ENCODE measurements around the gene DTNA. TPM values are rescaled to one million over a fixed set of nuclear protein-coding genes. Genes with fewer than 3 reads are reported as not detected.
"Not testable (repeated sequence)": the region's sequence is repeated elsewhere in the genome, so short reads cannot be mapped to it uniquely, and the experiment has no call there.

The DTNA gene
- polyA plus RNA-seq, 3 donors, result 10.7 to 21.1 (median 15.2) TPM

DNA sequence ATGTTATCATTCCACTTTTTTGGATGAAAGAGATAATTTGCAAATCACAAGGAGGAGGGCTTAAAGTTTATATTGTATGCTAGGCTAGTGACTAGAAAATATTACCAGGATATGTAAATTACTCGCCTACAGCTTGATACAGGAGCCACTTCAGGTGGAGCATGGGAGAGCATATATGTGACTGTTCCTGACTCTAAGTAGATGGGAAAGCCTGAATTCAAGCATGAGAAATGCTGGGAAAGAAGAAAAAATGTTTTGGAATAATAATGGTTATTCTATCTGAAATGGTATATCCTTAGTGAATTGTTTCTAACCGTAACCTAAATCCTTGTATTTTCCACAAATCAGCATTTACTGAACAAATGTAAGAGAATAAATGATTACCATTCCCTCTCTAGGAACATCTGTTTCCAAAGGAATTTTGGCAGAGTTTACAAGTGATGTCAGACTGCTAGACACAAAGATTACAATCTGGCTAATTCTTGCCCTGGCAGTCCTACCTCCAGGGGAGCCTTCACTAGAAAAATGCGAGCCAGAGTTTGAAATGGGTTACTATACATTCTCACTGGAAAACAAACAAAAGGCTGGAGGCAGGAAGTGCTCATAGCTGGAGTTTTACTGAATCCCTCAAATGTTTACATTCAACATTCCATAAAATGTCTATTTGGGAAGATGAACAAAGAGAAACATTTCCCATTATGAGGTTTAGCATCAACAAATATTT lies 201.7 kb downstream of the DTNA start:
- WGBS, 3 donors, result 60 to 70% (median 69%) methylated on average over 3 of the region's 3 CpGs
- H3K27ac ChIP-seq (ENCODE audit: low read depth, low read length), result no peak overlapping the region

DNA sequence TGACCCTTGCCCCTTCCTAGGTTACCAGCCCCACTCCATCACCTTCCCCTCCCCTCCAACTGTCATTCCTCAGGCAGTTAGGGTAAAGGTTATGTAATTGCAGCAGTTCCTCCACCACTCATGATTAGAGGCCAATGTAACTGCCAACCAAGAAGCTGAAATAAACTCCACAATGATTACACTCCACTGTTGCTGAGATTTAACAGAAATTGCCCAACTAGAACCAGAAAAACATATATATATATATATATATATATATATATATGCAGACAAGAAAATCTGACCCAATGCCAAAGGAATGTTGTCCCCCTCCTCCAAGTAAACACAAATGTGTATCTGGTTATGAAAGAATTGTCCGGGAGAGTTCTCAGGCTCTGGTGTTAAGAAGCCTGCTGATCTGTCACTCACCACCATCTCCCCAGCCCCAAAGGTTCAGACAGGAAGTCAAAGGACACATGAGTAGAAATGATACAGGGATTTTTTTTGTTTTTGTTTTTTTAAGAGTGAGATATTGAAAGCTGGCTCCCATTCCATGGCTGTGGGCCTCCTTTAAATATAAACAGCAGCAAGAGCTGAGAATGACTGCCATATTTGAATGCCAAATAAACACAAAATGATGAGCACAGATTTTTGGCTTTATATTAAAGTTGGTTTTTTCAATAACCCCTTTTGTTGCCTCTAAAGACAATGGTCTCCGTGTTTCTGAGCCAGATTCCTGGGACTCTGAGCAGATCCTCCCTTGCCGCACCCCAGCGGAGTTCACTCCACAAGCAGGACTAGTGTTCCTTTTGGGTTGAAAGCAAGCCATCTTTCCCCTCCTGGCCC lies 204.0 kb downstream of the DTNA start:
- no peak overlapping the region for H3K27ac ChIP-seq (ENCODE audit: low read depth, low read length)
- WGBS, 3 donors, result 69 to 85% (median 78%) methylated on average over 4 of the region's 4 CpGs

GRCh38 chr18:34915046-34915445 lies 204.9 kb downstream of the DTNA start:
- 69 to 73% (median 73%) methylated on average over 3 of the region's 3 CpGs for WGBS, 3 donors
- no peak overlapping the region for H3K27ac ChIP-seq (ENCODE audit: low read depth, low read length)

GRCh38 chr18:34916539-34916938 lies 206.4 kb downstream of the DTNA start:
- WGBS, 3 donors, result 95 to 96% (median 96%) methylated on average over 7 of the region's 7 CpGs

GRCh38 chr18:34918856-34919255 lies 208.8 kb downstream of the DTNA start:
- no peak overlapping the region for H3K27ac ChIP-seq (ENCODE audit: low read depth, low read length)
- 70 to 79% (median 71%) methylated on average over 5 of the region's 5 CpGs for WGBS, 3 donors

More at GRCh38 chr18:34916539-34916938, 206.4 kb downstream of the DTNA start:
- not testable (repeated sequence) for H3K27ac ChIP-seq (ENCODE audit: low read depth, low read length)

GRCh38 chr18:34921226-34921625 lies 211.1 kb downstream of the DTNA start:
- H3K27ac ChIP-seq (ENCODE audit: low read depth, low read length), result no peak overlapping the region
- 71 to 88% (median 74%) methylated on average over 1 of the region's 1 CpG for WGBS, 3 donors

DNA sequence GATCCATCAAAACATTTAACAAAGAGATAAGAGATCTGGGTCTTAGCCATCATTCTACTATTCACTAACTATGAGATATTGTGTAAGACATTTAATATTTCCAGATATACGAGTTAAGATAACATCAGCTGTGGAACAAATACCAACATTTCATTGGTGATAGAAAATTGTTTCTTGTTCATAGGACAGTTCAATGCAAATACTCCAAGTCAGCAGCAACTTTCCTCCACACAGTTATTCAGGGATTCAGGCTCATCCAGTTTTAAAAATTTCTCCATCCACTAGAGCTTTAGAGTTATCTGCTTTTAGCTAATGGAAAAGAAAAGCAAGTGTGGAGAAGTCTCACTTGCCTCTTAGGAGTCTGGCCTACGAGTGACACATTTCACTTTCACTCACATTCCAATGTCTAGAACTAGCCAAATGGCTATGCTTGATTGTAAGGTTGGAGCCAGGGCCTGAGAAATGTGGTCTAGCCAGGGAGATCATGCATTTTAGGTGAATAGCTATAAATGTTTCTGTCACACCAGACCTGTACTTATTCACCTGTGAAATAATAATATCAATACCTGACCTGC lies 211.8 kb downstream of the DTNA start:
- H3K27ac ChIP-seq (ENCODE audit: low read depth, low read length), result no peak overlapping the region
- 64 to 74% (median 69%) methylated on average over 2 of the region's 2 CpGs for WGBS, 3 donors

DNA sequence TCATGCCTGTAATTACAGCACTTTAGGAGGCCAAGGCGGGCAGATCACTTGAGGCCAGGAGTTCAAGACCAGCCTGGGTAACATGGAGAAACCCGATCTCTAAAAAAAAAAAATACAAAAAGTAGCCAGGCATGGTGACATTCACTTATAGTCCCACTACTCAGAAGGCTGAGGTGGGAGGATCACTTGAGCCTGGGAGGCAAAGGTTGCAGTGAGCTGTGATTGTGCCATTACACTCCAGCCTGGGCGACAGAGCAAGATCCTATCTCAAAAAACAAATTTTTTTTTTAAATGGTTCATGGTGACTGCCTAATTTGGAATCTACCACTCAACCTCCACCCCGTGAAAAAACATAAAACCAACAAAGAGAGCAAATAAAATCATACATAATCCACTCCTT lies 212.5 kb downstream of the DTNA start:
- H3K27ac ChIP-seq (ENCODE audit: low read depth, low read length), result not testable (repeated sequence)
- WGBS, 3 donors, result 86 to 93% (median 90%) methylated on average over 4 of the region's 4 CpGs

DNA sequence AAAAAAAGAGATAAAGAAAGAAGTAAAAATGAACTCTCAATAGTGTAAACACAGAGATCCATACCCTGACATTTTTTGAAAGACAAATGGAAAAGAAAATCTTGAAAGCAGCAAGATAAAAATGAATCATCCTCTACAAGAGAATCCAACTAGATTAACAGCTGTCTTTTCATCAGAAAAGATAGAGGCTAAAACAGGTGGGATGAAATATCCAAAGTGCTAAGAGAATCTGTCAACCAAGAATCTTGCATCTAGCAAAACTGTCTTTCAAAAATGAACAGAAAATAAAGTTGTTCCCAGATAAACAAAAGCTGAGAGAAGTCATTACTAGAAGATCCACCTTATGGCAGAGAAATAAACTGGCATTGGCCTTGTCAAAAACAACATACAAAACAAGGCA lies 213.8 kb downstream of the DTNA start:
- H3K27ac ChIP-seq (ENCODE audit: low read depth, low read length), result no peak overlapping the region

DNA sequence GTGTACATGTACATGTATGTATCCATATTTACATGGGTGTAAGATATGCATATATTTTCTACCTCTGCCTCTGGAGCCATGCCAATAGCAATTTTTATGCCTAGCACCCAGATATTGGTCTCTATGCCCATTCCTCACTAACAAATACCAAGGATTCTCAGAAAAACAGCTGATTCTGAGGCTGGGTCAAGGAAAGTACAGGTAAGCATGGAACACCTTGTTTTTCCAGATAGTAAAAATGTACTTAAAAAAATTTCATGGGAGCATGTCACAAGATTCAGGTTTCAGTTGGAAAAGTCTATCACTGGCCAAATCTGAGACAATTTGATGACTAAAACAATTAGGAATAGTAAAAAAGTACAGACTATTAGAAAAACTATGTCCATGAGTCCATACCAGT lies 216.6 kb downstream of the DTNA start:
- no peak overlapping the region for H3K27ac ChIP-seq (ENCODE audit: low read depth, low read length)

DNA sequence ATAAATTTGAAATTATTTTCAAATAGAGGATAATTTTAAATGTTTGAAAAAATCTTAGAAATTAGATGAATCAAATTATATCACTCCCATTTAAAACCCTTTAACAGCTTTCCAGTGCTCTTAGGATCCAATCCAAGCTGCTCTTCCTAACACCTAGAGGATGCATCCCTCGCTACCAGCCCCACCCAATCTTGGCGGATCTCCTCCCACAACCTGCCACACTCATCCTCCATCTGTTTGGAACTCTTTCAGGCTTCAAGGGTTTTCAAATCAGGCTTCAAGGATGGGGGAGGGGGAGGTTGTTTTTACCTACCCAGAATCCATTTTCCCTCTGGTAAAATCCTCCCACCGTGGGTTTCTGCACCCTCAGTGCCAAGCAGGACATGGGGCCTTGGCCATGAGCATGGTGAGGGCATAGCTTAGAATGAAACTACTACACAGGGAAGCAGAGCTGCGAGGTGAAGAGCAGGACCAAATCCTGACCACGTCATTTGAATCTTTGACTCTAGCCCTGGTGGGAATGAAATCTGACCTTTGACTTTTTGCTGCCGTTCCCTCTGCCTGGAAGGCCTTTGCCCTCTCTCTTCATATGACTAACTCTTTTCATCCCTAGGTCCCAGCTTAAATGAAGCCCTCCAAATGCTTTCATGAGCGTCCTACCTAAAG lies 218.1 kb downstream of the DTNA start:
- WGBS, 3 donors, result 76 to 84% (median 78%) methylated on average over 7 of the region's 7 CpGs
- H3K27ac ChIP-seq (ENCODE audit: low read depth, low read length), result no peak overlapping the region

DNA sequence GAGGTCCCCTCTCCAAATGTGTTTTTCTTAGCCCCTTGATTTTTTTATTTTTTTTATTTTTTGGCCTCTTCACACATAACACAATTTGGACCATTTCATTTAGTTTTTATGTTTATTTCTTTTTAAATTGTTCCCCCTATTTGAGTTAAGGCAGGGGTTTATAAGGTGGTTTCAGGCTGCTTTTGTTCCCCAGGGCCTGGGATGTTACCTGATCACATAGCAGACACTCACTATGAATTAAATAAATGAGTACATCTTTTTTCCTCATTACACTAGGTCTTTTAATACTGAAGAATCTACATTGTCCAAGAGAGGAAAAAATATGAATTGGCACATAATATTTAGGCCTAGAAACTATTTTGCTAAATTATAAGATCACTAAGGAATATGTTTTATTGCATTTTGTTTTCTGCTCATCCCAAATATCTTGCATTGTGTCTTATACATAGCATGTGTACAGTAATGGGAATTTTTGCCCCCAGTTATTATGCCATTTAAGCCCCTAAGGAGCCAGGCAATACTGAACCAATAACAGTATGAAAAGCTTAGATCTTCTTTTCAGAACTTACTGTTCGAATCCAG lies 218.7 kb downstream of the DTNA start:
- no peak overlapping the region for H3K27ac ChIP-seq (ENCODE audit: low read depth, low read length)
- 45 to 84% (median 78%) methylated on average over 1 of the region's 1 CpG for WGBS, 3 donors

DNA sequence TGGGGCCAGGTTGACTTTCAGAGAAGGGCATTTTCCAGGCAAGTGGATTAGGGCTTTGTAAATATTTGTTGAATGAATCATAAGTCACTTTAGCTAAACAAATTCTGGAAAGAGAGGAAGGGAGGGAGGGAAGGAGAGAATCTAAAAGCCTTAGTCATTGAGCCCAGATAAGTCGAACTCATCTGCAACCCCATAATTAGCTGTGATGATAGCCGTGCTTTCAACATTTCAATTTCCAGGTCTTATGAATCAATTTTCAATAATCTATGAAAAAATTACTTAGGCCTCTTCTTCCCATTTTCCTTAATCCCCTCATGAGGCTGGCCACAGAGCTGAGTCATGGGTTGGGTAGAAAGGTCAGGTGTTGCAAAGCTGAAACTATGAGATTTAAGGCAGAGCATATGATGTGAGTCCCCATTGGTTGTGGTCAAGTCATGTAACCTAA lies 219.3 kb downstream of the DTNA start:
- WGBS, 3 donors, result 71 to 87% (median 75%) methylated on average over 2 of the region's 2 CpGs
- no peak overlapping the region for H3K27ac ChIP-seq (ENCODE audit: low read depth, low read length)

DNA sequence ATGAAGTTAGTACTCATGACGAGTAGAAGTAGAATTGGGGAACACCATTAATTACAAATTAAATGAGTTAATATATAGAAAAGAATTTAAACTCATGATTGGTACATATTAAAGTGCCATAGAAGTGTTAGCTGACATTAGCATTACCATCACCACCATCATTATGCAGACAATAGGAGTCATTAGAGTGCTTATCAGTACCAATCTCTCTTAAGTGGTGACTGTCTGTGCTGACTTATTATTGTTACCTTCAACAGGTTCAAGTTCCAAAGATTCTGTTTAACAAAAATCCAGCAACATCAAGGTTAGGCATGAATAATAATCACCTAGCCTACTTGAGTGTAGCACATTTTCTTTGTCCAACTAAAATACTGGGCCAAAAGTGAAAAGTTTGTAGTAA lies 222.3 kb downstream of the DTNA start:
- 90 to 98% (median 95%) methylated on average over 1 of the region's 1 CpG for WGBS, 3 donors
- H3K27ac ChIP-seq (ENCODE audit: low read depth, low read length), result no peak overlapping the region

- no peak overlapping the region for H3K27ac ChIP-seq (ENCODE audit: low read depth, low read length)
- WGBS, 3 donors, result 85 to 89% (median 88%) methylated on average over 4 of the region's 4 CpGs
Observed at GRCh38 chr18:34932792-34933466, 222.8 kb downstream of the DTNA start.

GRCh38 chr18:34933909-34934661 lies 224.0 kb downstream of the DTNA start:
- no peak overlapping the region for H3K27ac ChIP-seq (ENCODE audit: low read depth, low read length)
- WGBS, 3 donors, result 72 to 97% (median 82%) methylated on average over 1 of the region's 1 CpG

DNA sequence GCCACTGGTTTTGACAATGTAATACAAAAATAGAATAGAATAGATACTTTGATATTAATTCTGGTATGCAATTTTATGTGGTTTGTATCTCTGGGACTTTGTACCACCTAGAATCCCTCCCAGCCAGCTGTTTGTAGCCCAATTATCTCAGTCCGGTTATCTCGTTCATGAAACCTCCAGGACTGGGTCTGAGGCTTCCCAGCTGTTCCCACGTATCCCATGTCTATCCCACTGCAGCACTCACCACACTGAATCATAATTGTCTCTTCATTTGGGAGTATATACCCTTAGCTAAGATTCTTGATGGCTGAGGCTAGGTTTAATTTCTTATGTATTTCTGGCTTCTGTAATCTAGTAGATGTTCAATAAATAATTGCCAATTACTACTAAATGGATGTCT lies 226.7 kb downstream of the DTNA start:
- H3K27ac ChIP-seq (ENCODE audit: low read depth, low read length), result no peak overlapping the region
- WGBS, 3 donors, result 52 to 76% (median 61%) methylated on average over 3 of the region's 3 CpGs

Data from adipose tissue (tissue), 3 donors.